Activated CD8-positive, alpha-beta T cell treated with anti-CD3 and anti-CD28 coated beads for 36 hours (primary cell): Measurements from ENCODE around the gene ZNF599. TPM values are rescaled to one million over a fixed set of nuclear protein-coding genes. Genes with fewer than 3 reads are reported as not detected.

Source experiments
- ATAC-seq: fragments of 200-7000 bp; cut with Tn5 transposase; one replicate; pipeline ENCODE4 v1.10.0; 2021; ENCODE audit warnings: mild to moderate bottlenecking, moderate library complexity
- CTCF ChIA-PET: fragments of 350-600 bp; sonication (Branson Sonifier 250); formaldehyde crosslinking; loops from one replicate; lab custom pipeline; 2021; ENCODE audit warnings: antibody characterized with exemption; lab: Charles Lee
- POLR2A ChIA-PET: fragments of 350-600 bp; sonication (Branson Sonifier 250); formaldehyde crosslinking; loops from one replicate; lab custom pipeline; 2021; ENCODE audit warnings: antibody characterized with exemption; lab: Charles Lee
- DNase-seq: peaks from one replicate; pipeline ENCODE4 v3.0.0-alpha.2; 2020
- H3K27ac Mint-ChIP-seq: one replicate; pipeline ENCODE4 v1.8.0; 2021; ENCODE audit warnings: mild to moderate bottlenecking, mixed read lengths
- H3K27me3 Mint-ChIP-seq: one replicate; pipeline ENCODE4 v1.8.0; 2021; ENCODE audit warnings: mixed read lengths
- H3K36me3 Mint-ChIP-seq: one replicate; pipeline ENCODE4 v1.8.0; 2021; ENCODE audit warnings: low read depth, mixed read lengths
- H3K4me1 Mint-ChIP-seq: one replicate; pipeline ENCODE4 v1.8.0; 2021; ENCODE audit warnings: low read depth, mixed read lengths
- H3K4me3 Mint-ChIP-seq: one replicate; pipeline ENCODE4 v1.8.0; 2021; ENCODE audit warnings: mild to moderate bottlenecking, moderate library complexity, mixed read lengths
- H3K9me3 Mint-ChIP-seq: one replicate; pipeline ENCODE4 v1.8.0; 2021; ENCODE audit warnings: mixed read lengths
- CTCF ChIP-seq: fragments of 200-600 bp; IDR thresholded peaks from one replicate; pipeline ENCODE4 v1.8.0; 2022; ENCODE audit warnings: antibody characterized with exemption, mild to moderate bottlenecking
- intact Hi-C: fragments of 100-400 bp; cut with micrococcal nuclease; formaldehyde crosslinking; loops from one replicate; pipeline ENCODE4 v1.10.0; 2022
- total RNA-seq, 2 experiments: library from RNA; stranded (reverse); gene quantifications; one replicate each; pipeline ENCODE4 v1.2.3, GENCODE V29; 2021

The ZNF599 gene
- total RNA-seq, 2 experiments from 2014 or later, result 3.5 to 5.0 TPM

- ChIA-PET CTCF (no interaction called here), POLR2A (no interaction called here)
- H3K4me1 Mint-ChIP-seq, result no peaks in the 10 kb centered on the region
- peaks cover 4% of the 10 kb centered on the region for H3K36me3 Mint-ChIP-seq
- H3K27me3 Mint-ChIP-seq, result no peaks in the 10 kb centered on the region
- intact Hi-C loops, result no loop called here
- H3K9me3 Mint-ChIP-seq, result peaks cover 3% of the 10 kb centered on the region
- no peak for DNase-seq
- H3K27ac Mint-ChIP-seq, result no peak overlapping the region
- TF ChIP-seq CTCF, result no peak
- no peak overlapping the region for H3K4me3 Mint-ChIP-seq
- ATAC-seq, result no peak
Measured at GRCh38 chr19:34788074-34788473, 15.1 kb upstream of the ZNF599 start.

- CTCF ChIA-PET, result no interaction called here
- Mint-ChIP-seq H3K27ac (no peak overlapping the region), H3K9me3 (peaks cover 3% of the 10 kb centered on the region), H3K4me1 (no peaks in the 10 kb centered on the region), H3K27me3 (no peaks in the 10 kb centered on the region), H3K4me3 (no peak overlapping the region), H3K36me3 (peaks cover 4% of the 10 kb centered on the region)
- no peak for ATAC-seq
- POLR2A ChIA-PET, result no interaction called here
- no peak for DNase-seq
- intact Hi-C loops, result no loop called here
- TF ChIP-seq CTCF, result no peak
Measured at GRCh38 chr19:34787059-34787824, 14.2 kb upstream of the ZNF599 start.

- ATAC-seq, result no peak
- H3K27me3 Mint-ChIP-seq, result no peaks in the 10 kb centered on the region
- no peak overlapping the region for H3K4me3 Mint-ChIP-seq
- CTCF ChIA-PET, result no interaction called here
- intact Hi-C loops, result no loop called here
- TF ChIP-seq CTCF, result no peak
- no peak overlapping the region for H3K27ac Mint-ChIP-seq
- DNase-seq, result no peak
- H3K4me1 Mint-ChIP-seq, result no peaks in the 10 kb centered on the region
- H3K9me3 Mint-ChIP-seq, result peaks cover 3% of the 10 kb centered on the region
- peaks cover 4% of the 10 kb centered on the region for H3K36me3 Mint-ChIP-seq
- POLR2A ChIA-PET, result no interaction called here
Measured at GRCh38 chr19:34786236-34786635, 13.2 kb upstream of the ZNF599 start.

- ATAC-seq (no peak), DNase-seq (no peak)
- CTCF ChIA-PET, result no interaction called here
- H3K4me3 Mint-ChIP-seq, result no peak overlapping the region
- H3K27ac Mint-ChIP-seq, result no peak overlapping the region
- H3K9me3 Mint-ChIP-seq, result peaks cover 4% of the 10 kb centered on the region
- intact Hi-C loops, result no loop called here
- H3K27me3 Mint-ChIP-seq, result peaks cover 6% of the 10 kb centered on the region
- peaks cover under 1% of the 10 kb centered on the region for H3K36me3 Mint-ChIP-seq
- POLR2A ChIA-PET, result interaction anchor here (0.7 kb wide), 1 partner anchor 11 kb away, joined by 4 read pairs; no protein-coding TSS in a partner anchor
- no peaks in the 10 kb centered on the region for H3K4me1 Mint-ChIP-seq
- TF ChIP-seq CTCF, result no peak
Measured at GRCh38 chr19:34779652-34780051, 6.6 kb upstream of the ZNF599 start.

GRCh38 chr19:34778342-34778741, 5.3 kb upstream of the ZNF599 start:
- DNase-seq (no peak), ATAC-seq (no peak)
- TF ChIP-seq CTCF, result no peak
- Mint-ChIP-seq H3K9me3 (peaks cover 4% of the 10 kb centered on the region), H3K27ac (no peak overlapping the region), H3K4me1 (no peaks in the 10 kb centered on the region), H3K36me3 (no peaks in the 10 kb centered on the region), H3K27me3 (peaks cover 6% of the 10 kb centered on the region), H3K4me3 (no peak overlapping the region)
- ChIA-PET CTCF (interaction anchor here (0.7 kb wide), 1 partner anchor 12 kb away, joined by 3 read pairs; no protein-coding TSS in a partner anchor), POLR2A (no interaction called here)
- intact Hi-C loops, result no loop called here
